H1 (cell line): ENCODE data around the gene HOXB3. TPM values are rescaled to one million over a fixed set of nuclear protein-coding genes. Genes with fewer than 3 reads are reported as not detected.

ENCODE experiments used
- NRF1 ChIP-seq: IDR thresholded peaks from 2 replicates; pipeline ENCODE4 v1.6.1; 2011; ENCODE audit warnings: mild to moderate bottlenecking, low read depth, low read length, improper control_type of control experiment
- polyA plus RNA-seq, 7 experiments: library from polyadenylated mRNA; depleted of rRNA in 3 of 7; stranded (reverse) in 5 of 7; unstranded in 2 of 7; fragments of >200 nt in 5 of 7; fragments of 200-250 nt in 2 of 7; gene quantifications; 1 replicate in 5 of 7; 2 replicates in 1 of 7; 4 replicates in 1 of 7; pipeline versions ENCODE4 v1.2.1 to v1.2.3, GENCODE V29; 2011 to 2013; ENCODE audit warnings: missing spikeins in 2 of 7, mixed read lengths in 2 of 7
- total RNA-seq: library from RNA; stranded (reverse); fragmentation: NEBNext Ultra II Directional; extraction: Animal tissue kit (Norgen Biotek cat#: 25700); gene quantifications from 2 replicates; pipeline ENCODE4 v1.2.1, GENCODE V29; 2021
- TF ChIP-seq, protein P1 (sequence below): fragments of 300-600 bp; sonication (generic); IDR thresholded peaks from 2 replicates; pipeline ENCODE4 v1.7.1; 2012; ENCODE audit warnings: low read length, moderate library complexity, mild to moderate bottlenecking, inconsistent platforms; ENCODE audit not compliant: insufficient replicate concordance

Gene HOXB3
- total and polyA plus RNA-seq, 2 of the 8 experiments (the other 6 are each of a cell fraction or from before 2014, with no cell fraction given): not detected

- TF ChIP-seq, protein P1, sequence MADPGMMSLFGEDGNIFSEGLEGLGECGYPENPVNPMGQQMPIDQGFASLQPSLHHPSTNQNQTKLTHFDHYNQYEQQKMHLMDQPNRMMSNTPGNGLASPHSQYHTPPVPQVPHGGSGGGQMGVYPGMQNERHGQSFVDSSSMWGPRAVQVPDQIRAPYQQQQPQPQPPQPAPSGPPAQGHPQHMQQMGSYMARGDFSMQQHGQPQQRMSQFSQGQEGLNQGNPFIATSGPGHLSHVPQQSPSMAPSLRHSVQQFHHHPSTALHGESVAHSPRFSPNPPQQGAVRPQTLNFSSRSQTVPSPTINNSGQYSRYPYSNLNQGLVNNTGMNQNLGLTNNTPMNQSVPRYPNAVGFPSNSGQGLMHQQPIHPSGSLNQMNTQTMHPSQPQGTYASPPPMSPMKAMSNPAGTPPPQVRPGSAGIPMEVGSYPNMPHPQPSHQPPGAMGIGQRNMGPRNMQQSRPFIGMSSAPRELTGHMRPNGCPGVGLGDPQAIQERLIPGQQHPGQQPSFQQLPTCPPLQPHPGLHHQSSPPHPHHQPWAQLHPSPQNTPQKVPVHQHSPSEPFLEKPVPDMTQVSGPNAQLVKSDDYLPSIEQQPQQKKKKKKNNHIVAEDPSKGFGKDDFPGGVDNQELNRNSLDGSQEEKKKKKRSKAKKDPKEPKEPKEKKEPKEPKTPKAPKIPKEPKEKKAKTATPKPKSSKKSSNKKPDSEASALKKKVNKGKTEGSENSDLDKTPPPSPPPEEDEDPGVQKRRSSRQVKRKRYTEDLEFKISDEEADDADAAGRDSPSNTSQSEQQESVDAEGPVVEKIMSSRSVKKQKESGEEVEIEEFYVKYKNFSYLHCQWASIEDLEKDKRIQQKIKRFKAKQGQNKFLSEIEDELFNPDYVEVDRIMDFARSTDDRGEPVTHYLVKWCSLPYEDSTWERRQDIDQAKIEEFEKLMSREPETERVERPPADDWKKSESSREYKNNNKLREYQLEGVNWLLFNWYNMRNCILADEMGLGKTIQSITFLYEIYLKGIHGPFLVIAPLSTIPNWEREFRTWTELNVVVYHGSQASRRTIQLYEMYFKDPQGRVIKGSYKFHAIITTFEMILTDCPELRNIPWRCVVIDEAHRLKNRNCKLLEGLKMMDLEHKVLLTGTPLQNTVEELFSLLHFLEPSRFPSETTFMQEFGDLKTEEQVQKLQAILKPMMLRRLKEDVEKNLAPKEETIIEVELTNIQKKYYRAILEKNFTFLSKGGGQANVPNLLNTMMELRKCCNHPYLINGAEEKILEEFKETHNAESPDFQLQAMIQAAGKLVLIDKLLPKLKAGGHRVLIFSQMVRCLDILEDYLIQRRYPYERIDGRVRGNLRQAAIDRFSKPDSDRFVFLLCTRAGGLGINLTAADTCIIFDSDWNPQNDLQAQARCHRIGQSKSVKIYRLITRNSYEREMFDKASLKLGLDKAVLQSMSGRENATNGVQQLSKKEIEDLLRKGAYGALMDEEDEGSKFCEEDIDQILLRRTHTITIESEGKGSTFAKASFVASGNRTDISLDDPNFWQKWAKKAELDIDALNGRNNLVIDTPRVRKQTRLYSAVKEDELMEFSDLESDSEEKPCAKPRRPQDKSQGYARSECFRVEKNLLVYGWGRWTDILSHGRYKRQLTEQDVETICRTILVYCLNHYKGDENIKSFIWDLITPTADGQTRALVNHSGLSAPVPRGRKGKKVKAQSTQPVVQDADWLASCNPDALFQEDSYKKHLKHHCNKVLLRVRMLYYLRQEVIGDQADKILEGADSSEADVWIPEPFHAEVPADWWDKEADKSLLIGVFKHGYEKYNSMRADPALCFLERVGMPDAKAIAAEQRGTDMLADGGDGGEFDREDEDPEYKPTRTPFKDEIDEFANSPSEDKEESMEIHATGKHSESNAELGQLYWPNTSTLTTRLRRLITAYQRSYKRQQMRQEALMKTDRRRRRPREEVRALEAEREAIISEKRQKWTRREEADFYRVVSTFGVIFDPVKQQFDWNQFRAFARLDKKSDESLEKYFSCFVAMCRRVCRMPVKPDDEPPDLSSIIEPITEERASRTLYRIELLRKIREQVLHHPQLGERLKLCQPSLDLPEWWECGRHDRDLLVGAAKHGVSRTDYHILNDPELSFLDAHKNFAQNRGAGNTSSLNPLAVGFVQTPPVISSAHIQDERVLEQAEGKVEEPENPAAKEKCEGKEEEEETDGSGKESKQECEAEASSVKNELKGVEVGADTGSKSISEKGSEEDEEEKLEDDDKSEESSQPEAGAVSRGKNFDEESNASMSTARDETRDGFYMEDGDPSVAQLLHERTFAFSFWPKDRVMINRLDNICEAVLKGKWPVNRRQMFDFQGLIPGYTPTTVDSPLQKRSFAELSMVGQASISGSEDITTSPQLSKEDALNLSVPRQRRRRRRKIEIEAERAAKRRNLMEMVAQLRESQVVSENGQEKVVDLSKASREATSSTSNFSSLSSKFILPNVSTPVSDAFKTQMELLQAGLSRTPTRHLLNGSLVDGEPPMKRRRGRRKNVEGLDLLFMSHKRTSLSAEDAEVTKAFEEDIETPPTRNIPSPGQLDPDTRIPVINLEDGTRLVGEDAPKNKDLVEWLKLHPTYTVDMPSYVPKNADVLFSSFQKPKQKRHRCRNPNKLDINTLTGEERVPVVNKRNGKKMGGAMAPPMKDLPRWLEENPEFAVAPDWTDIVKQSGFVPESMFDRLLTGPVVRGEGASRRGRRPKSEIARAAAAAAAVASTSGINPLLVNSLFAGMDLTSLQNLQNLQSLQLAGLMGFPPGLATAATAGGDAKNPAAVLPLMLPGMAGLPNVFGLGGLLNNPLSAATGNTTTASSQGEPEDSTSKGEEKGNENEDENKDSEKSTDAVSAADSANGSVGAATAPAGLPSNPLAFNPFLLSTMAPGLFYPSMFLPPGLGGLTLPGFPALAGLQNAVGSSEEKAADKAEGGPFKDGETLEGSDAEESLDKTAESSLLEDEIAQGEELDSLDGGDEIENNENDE: no peak
- no peak for TF ChIP-seq NRF1
Measured at GRCh38 chr17:48605409-48605919, 15.4 kb upstream of the HOXB3 start (continued).
